ENCODE results near the gene GPR153.
"Not testable (repeated sequence)": the region's sequence is repeated elsewhere in the genome, so short reads cannot be mapped to it uniquely, and the experiment has no call there.

Gene GPR153

DNA sequence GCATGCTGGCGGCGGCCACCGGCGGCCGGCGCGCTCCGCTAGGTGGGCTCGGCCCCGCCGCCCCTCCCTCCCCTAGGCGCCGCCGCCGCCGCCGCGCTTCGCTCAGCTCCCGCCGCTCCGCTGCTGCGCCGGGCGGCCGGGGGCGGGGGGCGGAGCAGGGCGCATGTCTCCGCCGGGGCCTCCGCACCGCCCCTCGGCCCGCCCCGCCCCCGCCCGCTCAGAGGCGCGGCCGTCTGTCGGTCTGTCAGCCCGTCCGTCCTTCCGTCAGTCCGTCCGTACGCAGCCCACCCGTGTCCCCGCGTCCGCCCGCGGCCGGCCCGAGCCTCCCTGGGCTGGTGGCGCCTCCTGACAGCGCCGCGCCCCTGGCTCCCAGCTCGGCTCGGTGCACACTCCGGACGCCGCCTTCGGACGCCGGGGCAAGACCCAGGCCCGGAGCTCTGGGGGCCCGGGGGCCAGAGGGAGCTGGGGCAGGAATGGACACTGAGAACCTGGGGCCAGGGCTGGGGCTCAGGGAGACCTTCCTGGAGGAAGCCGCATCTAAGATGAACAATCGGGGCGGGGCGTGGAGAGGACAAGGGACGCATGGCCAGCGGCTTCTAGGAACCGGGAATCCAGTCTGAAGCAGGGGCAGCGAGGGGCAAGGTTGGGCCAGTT is at the start of gene GPR153:
TSS of gene GPR153 (minus strand) at position 138 of the 654 bp plus-strand sequence. CDS start 6,193 bp downstream, outside the sequence.
- peak; percentile 29 for DNase-seq

DNA sequence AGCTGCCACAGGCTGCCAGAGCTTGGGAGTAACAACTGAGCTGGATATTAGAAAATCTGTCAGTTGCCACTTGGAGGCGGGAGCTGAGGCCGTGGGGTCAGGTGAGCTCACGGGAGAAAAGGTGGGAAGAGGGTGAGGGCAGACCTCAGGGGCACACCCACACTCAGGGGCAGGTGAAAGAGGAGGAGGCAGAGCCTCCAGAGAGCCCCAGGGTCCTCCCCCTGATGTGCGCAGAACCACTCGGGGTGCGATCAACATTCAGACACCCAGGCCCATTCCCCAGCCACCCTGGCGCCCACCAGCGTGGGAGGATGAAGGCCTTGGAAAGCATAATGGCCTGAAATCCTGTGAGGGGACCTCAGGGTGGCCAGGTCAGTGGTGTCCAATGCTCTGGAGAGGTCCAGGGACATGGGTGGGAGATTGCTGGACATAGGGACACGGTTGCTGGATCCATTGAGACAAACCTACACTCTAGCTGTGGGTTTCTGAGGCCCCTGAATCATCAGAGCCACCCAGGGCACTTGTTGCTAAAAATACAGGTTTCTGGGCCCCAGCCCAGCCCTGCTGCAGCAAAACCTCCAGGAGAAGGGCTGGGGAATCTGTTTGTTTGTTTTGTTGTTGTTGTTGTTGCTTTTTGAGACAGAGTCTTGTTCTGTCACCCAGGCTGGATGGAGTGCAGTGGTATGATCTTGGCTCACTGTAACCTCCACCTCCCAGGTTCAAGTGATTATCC is 49.4 kb upstream of the GPR153 start:
- DNase-seq: no peak

DNA sequence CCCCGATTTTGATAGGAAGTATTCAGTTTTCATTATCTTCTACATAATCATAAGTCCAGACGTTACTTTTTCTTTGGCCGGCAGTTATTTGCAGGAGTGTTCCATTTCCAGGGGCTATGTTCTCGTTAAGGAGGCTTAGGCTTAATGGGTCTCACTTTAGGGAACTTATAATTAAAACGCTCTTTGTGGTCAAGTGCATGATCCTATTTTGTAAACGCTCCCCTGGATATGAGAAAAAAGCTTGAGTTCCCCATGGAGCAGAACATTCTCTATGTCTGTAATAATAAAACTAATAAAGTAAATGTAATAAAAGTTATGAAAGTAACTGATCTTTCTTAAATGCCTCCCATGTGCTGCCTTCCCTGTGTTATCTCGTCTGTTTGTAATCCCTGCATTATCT is 48.7 kb upstream of the GPR153 start:
- no peak for DNase-seq

DNA sequence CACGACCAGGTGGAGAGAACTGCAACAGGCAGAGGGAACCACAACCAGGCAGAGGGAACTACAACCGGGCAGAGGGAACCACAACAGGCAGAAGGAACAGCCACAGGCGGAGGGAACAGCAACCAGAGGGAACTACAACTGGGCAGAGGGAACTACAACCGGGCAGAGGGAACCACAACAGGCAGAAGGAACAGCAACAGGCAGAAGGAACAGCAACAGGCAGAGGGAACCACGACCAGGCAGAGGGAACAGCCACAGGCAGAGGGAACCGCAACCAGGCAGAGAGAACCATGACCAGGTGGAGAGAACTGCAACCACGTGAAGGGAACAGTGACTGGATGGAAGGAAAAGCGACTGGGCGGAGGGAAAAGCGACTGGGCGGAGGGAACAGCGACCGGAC is 47.6 kb upstream of the GPR153 start:
- no peak for DNase-seq

DNA sequence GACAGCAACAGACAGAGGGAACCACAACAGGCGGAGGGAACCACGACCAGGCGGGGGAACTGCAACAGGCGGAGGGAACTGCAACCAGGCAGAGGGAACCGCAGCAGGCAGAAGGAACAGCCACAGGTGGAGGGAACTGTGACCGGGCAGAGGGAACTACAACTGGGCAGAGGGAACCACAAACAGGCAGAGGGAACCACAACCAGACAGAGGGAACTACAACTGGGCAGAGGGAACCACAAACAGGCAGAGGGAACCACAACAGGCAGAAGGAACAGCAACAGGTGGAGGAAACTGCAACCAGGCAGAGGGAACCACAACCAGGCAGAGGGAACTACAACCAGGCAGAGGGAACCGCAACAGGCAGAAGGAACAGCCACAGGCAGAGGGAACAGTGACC is 46.8 kb upstream of the GPR153 start:
- not testable (repeated sequence) for DNase-seq

DNA sequence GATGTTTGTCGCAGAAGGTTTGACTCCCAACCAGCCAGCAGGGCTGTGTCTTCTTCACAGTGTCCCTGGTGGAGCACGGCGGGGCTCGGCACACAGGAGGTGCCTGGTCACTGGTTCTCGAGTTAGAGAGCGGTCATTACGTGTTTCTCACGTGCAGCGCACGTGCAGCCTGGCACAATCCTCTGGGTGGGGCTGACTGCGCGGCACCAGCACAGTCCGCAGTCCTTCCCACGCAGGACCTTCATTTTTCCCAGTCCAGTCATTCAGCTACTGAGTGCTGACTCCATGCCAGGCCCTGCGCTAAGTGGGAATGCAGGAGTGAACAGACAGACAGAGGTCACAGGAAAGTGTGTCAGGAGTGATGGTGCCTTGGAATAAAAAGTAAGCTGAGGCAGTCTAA is 46.2 kb upstream of the GPR153 start:
- no peak for DNase-seq

DNA sequence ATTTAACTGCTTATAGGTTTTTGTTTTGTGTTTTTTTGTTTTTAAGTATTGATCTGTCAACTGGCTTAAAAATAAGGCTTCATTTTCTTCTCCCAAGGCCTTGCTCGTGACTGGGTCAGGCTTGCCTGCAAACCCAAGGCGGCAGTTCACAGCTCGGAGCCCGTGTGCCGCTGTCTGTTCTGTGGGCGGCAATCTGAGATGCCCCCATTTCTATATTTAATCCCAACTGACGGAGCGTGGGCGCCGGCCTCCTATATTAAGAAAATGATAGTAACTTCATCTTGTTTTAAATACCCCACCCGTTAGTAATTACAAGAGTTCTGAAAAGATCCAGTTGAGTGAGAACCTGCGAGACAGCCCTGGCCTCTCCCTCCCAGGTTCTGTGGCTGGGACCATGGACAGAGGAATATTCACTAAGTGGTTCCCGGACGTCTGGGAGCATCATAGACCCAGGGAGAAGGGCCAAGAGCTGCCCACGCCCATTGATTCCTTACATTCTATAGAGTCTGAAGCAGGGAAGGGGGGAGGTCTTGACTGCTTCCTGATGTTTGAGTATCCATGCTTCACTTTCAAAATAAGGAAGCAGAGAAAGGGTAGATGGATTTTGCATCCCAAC is 42.6 kb upstream of the GPR153 start:
- no peak for DNase-seq

DNA sequence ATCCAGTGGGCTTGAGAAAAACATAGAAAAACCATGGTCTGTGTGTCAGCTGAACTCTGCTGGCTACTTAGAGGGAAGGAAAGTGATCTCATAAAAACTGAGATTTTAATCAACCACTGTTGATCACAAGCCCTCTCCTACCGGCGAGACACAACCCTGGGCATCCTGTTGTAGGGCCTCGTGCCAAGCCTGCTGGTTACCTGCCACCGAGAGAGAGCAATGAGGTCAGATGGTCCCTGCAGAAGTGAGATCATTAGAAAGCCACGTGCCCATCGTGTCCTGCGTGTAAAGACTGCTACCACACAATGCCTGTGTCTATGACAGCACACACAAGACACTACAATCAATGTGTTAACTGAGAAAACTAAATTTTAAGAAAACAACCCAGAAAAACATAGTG is 41.7 kb upstream of the GPR153 start:
- no peak for DNase-seq

DNA sequence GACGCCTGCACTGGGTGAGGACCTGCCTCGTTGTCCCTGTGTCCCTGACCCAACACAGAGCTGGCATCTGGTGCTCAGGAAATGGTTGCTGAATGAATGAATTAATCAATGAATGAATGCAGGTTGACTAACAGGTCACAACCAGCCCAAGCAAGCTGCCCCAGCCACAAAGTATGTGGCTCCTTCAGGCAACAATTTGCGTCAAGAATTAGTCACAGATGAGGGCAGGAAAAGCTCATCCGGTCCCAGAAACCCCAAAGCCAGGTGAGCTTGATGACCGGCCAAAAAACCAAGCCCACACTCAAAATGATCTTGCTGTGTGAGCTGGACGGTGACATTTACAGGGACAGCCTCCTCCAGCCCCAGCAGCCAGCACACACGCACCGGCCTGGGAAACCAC is 40.6 kb upstream of the GPR153 start:
- no peak for DNase-seq

DNA sequence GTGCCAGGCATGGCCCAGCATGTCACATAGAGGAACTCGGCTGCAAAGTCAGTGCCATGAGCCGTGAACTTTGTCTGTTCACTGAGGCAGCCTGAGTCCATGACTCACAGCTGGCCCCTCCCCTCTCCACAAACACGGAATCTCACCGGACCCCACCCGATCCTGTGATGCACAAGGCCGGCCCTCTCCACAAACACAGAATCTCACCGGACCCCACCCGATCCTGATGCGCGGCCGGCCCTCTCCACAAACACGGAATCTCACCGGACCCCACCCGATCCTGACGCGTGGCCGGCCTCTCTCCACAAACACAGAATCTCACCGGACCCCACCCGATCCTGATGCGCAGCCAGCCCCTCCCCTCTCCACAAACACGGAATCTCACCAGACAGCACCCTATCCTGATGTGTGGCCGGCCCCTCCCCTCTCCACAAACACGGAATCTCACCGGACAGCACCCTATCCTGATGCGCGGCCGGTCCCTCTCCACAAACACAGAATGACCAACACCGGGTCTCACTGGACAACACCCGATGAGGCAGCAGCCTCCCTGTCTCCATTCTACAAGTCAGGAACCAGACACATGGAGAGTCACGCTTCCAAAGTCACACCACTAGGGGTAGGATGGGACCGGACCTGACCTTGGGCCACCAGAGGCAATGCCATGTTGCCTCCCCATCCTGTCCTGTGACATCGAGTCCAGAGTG is 39.6 kb upstream of the GPR153 start:
- DNase-seq: no peak

DNA sequence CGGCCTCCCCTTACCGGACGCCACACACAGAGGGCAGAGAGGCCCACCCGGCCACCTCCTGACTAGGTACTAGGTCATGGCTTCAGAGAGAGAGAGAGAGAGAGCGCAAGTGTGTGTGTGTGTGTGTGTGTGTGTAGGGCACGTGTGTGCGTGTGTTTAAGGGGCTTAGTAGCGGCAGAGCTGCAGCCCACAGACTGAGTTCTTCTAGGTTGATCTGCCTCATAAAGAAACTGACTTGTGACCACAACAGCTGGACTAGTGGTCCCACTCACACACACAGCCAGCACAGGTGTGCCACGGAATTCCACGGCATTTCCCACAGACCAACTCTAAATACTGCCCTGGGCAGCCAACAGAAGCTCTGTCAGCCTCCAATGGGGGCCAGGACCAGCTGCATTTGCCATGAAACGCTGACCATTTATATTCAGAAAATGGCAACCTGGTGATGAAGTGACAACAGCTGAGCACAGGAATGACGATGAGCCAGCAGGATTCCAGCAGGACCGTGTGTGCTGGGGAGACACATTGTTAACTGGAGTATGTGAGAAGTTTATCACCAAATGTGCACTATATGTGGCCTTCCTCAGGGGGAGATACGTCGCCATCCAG is 38.8 kb upstream of the GPR153 start:
- no peak for DNase-seq

DNA sequence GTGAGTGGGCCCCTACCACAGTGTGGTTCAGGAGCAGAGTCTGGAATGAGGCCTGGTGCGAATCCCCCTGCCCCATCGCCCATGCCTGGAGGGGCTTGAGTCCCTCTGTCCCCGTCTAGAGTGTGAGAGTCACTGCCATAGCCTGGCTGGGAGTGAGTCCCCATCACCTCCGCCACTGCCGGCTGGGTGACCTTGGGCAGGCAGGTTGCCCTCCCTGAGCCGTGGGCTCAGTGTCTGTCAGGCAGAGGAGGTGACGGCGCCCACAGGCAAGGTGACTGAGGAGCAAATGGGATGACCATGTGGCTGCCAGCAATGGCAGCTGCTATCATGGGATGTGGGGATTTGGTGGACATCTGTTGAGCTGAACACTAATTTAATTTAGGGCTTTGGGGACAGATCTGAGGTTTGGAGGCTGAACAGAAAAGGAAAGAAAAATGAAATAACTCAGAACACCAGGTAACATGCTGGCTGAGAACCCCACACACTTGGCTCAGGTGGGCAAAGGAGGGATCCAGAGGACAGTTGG is 38.1 kb upstream of the GPR153 start:
- DNase-seq: no peak

DNA sequence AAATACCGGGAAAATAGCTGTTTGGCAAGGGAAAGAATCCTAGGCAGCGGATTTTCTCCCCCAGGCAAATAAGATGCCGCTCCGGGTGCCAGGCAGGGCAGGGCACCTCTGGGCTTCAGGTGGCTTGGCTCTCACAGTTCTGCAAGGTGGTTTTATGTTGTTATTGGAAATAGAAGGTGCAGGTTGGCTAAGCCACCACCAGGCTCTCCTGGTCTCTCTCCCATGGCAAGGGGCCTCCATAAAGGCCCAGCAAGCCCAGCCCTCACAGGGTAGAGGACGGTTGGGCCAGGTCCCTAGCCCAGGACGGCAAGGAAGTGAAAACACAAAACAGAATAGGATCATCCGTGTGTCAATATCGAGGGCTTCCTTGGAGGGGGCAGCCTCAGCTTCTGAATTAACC is 37.6 kb upstream of the GPR153 start:
- DNase-seq: no peak

DNA sequence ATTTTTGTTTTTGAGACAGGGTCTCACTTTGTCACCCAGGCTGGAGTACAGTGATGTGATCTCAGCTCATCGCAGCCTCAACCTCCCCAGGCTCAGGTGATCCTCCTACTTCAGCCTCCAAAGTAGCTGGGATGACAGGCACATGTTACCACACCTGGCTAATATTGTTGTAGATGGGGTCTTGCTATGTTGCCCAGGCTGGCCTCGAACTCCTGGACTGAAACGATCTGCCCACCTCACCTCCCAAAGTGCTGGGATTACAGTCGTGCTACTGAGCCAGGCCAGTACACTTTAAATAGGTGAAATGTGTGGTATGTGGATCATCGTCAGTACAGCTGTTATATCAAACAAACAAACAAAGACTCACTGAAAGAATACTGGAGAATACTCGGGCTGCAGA is 35.0 kb upstream of the GPR153 start:
- DNase-seq: no peak

DNA sequence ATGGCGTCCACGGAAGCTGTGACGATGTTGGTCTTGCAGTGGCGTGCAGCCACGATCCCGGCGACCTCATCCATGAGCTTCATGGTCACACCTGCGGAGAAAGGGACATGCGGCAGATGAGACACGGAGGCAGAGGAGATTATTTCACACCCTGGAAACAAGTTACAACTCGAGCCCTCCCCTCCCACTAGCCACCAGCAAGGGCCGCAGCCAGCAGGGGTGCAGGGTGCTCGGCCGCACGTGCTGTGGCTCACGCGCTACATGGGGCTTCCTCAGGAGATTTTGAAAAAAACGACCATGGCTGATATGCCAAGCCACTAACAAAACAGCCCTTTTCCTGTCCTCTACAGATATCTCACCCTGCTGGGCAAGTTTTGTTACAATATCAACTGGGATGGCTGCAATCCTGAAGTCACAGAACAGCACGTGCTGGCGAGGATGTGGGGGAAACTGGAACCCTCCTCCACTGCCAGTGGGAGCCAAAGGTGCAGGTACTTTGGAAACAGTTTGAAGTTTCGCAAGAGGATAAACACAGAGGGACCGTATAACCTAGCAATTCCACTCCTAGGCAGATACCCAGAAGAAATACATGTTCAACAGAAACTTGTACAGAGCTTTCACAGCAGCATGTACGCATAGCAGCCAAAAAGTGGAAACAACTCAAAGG is 34.1 kb upstream of the GPR153 start:
- no peak for DNase-seq

DNA sequence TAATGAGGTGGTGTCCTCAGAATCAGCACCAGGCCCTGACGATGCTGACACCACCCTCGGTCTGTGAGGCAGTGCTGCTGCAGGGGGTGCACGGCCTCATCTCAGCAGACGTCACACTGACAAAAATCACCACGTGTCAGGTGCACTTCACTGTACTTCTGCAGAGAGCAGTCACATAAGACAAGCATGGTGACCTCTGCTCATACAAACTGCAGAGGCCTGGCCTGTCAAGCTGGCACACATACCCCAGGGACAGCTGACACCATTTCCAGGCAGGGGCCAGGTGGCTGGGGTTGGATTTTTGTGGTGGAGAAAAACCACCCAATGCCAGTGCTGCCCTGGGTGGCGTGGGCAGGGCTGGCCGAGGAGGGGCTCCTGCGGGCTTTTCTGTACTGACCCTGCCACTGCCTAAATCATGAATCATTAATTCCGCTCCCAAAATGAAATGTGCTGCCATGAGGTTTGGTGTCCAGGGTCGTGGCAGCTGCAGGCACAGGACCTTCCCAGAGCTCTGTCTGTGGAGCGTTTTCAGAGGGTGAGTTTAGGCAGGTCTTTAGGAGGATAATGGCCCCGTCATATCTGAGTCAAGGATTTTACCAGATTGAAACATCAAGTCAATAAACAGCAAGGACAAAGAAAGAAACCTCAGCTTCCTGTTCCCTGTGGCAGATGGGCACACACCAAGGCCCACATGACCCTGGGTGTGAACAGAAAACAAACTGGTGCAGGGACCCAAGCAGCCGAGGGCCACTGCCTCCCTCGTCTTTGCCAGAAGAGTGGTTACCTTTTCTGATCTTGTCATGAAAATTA is 33.4 kb upstream of the GPR153 start:
- DNase-seq: no peak

DNA sequence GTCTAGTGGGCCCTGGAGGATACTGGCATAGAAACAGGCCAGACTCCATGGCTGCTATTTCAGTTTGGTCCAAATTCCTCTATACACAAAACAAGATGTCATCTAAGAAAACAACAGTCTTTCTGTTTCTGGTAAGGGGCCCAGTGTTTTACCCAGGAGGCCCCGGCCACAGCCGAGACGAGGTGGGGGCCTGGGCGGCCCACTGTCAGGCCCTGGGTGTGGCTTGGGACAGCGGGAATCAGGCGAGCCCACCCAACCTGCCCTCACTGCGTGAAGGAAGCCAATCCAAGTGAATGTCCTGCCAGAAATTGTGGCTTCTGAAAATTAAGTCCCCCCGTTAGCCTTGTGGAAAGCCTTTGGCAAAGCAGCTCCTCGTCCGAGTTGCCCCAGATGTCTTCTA is 31.2 kb upstream of the GPR153 start:
- no peak for DNase-seq

DNA sequence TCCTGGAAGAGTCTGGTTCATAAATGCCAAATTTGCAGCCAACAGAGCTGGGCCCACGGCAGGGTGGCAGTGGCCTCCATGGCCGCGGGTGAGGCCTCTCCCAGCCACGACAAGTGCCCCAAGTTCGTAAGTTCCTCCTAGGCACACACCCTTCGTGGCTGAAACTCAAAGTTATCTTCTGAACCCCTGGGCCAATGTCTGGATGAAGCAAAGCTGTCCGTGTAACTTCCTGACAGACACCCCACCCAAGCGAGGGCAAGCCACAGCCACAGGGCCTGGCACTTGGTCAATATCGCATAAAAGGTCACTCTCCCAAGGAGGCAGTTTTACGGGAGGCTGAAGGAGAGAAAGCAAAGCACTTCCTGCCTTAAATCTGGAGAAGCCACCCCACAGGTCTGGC is 27.8 kb upstream of the GPR153 start:
- DNase-seq: no peak

DNA sequence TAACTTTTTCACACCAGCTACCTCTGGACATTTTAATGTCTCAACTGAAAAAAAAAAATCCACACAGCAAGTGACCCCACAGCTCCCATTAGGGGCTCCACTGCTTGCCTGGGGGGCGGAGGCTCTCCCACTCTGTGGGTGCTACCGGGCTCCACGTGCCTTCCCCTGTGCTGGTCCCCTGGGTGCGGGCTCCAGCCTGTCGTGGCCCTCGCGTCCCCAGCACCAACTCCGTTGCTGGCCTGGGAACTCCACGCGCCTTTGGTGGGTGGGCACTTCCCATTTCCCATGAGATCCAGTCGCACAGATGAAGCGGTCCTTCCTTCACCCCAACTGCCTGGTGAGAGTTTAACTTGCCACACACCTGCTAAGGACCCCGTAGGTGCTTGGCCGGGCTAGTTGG is 27.1 kb upstream of the GPR153 start:
- no peak for DNase-seq

DNA sequence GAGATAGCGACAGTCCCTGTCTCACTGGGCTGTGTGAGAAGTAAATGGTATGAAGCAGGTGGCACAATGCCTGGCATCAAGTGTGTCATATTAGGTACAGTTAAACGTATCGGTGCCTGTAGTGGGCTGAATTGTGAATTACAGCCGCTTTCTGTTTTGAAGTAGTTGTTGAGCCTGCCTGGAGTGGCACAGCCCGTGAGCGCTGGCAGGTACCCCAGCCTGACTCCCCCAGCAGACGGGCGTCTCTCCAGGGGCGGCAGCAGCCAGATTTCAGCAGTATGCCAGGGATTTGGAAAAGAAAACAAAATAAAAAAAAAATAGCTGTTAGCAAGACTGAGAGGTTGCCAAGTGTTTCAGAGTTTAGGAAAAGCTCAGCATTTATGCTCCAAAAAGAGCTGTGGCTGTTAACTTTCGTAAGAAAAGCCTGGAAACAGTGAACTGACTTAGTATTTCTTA is 26.6 kb upstream of the GPR153 start:
- no peak for DNase-seq

DNA sequence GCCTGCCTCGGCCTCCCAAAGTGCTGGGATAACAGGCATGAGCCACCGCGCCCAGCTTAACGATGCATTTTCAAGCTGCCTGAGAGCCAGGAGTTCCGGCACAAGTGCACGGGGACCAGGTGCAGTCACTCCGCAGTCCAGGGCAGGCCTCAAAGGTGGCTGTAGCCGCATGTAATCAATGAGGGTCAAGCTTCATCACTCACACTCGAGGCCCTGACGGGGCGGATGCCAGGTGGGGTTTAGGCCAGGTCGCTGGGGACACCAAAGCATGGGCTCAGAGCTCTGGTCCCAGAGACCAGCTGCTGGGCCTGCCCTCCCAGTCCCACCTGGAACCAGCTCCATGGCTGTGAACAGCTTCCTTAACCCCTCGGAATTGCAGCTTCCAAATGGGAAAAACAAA is 26.1 kb upstream of the GPR153 start:
- DNase-seq: no peak

Data from HCEC 1CT (cell line).